ENCODE data around the gene ERGIC3.

- TF ChIP-seq POLR2A (IDR thresholded peaks at IDR 0.05) (no peak), CTCF (IDR thresholded peaks at IDR 0.05) (no peak), POLR2AphosphoS5 (IDR thresholded peaks at IDR 0.05) (no peak), EP300 (IDR thresholded peaks at IDR 0.05) (no peak)
Observed at GRCh38 chr20:35564905-35565304, 23.0 kb downstream of the ERGIC3 start.

All from gastroesophageal sphincter (tissue), 3 donors.